NB4 (cell line): ENCODE results near the gene PPP1R9B.

Experiments
- CTCF ChIP-seq: IDR thresholded peaks from one replicate; pipeline ENCODE4 v1.5.1; 2012; ENCODE audit warnings: low read depth, low read length
- POLR2A ChIP-seq: IDR thresholded peaks from 2 replicates; pipeline ENCODE4 v1.6.1; 2011; ENCODE audit warnings: mild to moderate bottlenecking; ENCODE audit not compliant: insufficient read length; ENCODE audit errors: extremely low read depth
- TF ChIP-seq, protein P1 (sequence below): IDR thresholded peaks from 2 replicates; pipeline ENCODE4 v1.6.1; 2011; ENCODE audit warnings: low read depth, low read length

- no peak for TF ChIP-seq CTCF
- no peak for TF ChIP-seq POLR2A
- TF ChIP-seq, protein P1, sequence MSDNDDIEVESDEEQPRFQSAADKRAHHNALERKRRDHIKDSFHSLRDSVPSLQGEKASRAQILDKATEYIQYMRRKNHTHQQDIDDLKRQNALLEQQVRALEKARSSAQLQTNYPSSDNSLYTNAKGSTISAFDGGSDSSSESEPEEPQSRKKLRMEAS = no peak
Measured at GRCh38 chr17:50165066-50165465, 14.6 kb upstream of the PPP1R9B start.
